Measurements from ENCODE around the gene TSHZ3.
A peak's percentile ranks its signal among the peaks of the same experiment; 100 is the strongest.

TSHZ3 gene

DNA sequence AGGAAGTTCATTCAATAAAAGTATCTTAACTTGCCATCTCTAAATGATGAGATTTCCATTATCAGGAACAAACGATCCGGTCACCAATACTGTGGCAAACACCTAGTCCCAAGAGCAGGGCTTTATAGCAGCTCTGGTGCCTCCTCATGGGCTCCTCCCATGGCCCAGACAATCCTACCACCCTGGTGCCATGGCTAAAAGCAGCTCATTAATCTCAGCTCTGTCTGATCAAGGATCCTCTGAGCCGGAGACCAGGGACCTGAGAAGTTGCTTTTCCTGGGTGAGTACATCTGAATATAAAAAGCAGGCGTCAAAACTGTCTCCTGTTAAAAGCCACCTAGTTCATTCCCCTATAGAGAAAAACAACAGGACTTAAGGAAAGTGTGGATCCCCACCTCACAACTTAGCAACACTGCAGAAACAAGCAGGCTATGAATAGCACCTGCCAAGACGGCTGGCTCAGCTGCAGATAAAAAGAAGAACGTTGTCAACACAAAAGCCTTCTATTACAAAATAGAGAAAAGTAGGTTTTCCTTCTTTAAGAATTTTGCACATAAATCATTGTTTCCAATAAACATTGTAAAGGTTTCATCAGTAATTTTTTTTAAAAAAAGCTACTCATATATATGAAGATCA lies 30.3 kb downstream of the TSHZ3 start:
- H3K4me3 ChIP-seq (ENCODE audit: low read length) = no peak overlapping the region
- TF ChIP-seq, protein P1, sequence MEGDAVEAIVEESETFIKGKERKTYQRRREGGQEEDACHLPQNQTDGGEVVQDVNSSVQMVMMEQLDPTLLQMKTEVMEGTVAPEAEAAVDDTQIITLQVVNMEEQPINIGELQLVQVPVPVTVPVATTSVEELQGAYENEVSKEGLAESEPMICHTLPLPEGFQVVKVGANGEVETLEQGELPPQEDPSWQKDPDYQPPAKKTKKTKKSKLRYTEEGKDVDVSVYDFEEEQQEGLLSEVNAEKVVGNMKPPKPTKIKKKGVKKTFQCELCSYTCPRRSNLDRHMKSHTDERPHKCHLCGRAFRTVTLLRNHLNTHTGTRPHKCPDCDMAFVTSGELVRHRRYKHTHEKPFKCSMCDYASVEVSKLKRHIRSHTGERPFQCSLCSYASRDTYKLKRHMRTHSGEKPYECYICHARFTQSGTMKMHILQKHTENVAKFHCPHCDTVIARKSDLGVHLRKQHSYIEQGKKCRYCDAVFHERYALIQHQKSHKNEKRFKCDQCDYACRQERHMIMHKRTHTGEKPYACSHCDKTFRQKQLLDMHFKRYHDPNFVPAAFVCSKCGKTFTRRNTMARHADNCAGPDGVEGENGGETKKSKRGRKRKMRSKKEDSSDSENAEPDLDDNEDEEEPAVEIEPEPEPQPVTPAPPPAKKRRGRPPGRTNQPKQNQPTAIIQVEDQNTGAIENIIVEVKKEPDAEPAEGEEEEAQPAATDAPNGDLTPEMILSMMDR (conservative IDR thresholded peaks at IDR 0.05; ENCODE audit: low read length) = no peak
- no peak for DNase-seq (ENCODE audit: low read depth)

DNA sequence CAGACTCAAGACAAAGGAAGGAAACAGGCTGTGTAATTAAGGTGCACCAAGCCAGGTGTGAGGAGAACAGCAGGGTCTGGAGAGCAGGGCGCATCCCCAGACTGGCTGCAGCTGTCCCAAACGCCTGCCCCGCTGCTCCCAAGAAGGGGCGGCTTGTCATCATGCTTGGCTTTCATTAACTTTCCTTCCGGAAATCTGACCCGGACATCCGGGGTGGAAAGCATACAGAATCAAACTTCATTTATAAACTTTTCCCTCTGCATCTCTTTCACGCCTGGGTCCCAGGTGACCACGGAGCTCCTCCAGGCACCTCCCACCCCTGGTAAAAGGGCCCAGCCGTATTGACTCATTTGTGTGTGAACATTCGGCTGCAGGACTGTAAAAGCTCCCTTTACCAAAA lies 31.7 kb downstream of the TSHZ3 start:
- no peak for DNase-seq (ENCODE audit: low read depth)
- TF ChIP-seq, protein P1 (conservative IDR thresholded peaks at IDR 0.05; ENCODE audit: low read length) = no peak
- no peak overlapping the region for H3K4me3 ChIP-seq (ENCODE audit: low read length)

GRCh38 chr19:31317093-31317492 lies 32.1 kb downstream of the TSHZ3 start:
- DNase-seq (ENCODE audit: low read depth) = no peak
- H3K4me3 ChIP-seq (ENCODE audit: low read length) = peak overlapping the region; percentile 16
- TF ChIP-seq, protein P1 (conservative IDR thresholded peaks at IDR 0.05; ENCODE audit: low read length) = no peak

- DNase-seq (ENCODE audit: low read depth) = peak; percentile 71
- H3K4me3 ChIP-seq (ENCODE audit: low read length) = peak overlapping the region; percentile 38
- TF ChIP-seq, protein P1 (conservative IDR thresholded peaks at IDR 0.05; ENCODE audit: low read length) = no peak
Measured at GRCh38 chr19:31316201-31316951, 32.9 kb downstream of the TSHZ3 start.

DNA sequence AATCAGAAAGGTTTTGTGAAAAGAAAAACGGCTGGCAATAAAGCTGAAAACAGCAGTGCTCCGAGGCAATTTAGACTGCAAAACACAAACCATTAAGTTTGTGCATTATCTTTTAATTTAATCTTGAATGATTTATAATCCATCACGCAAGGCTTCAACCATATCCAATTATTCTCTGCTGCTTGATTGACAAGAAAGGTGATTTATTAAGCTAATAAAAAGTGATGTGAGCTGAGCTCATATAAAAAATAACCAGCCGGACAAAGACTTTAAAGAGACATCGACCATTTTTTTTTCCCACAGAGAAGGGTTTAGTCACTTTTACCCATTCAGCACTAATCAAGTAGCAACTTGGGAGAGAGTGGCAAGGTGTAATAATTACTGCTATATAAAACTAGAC lies 33.6 kb downstream of the TSHZ3 start:
- no peak overlapping the region for H3K4me3 ChIP-seq (ENCODE audit: low read length)
- no peak for DNase-seq (ENCODE audit: low read depth)
- TF ChIP-seq, protein P1 (conservative IDR thresholded peaks at IDR 0.05; ENCODE audit: low read length) = no peak

GRCh38 chr19:31314849-31315629 lies 34.2 kb downstream of the TSHZ3 start:
- DNase-seq (ENCODE audit: low read depth) = no peak
- no peak overlapping the region for H3K4me3 ChIP-seq (ENCODE audit: low read length)

More at GRCh38 chr19:31314849-31315629, 34.2 kb downstream of the TSHZ3 start:
- TF ChIP-seq, protein P1 (conservative IDR thresholded peaks at IDR 0.05; ENCODE audit: low read length) = peak; percentile 37
